ENCODE data around the gene MPZL1. TPM values are rescaled to one million over a fixed set of nuclear protein-coding genes. Genes with fewer than 3 reads are reported as not detected.
"Not testable (repeated sequence)": the region's sequence is repeated elsewhere in the genome, so short reads cannot be mapped to it uniquely, and the experiment has no call there.

MPZL1 gene
- total RNA-seq, 1 experiment from 2014 or later = 123 TPM

DNA sequence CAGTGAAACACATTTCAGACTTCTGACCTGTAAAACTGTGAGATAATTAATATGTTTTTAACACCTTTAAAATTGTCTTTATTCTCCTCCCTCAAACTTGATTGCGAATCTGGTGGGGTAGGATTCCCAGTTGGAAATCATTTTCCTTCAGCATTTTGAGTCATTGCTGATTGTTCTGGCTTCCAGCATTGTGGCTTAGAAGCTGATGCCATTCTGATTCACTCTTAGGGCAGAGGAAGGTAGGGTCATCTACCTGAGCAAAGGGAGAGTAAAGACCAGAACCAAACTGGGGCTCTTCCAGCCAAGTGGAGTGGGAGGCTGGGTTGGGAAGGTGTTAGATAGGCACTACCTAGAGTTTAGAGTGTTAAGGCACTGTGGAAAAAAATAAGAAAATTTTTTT is 61.2 kb downstream of the MPZL1 start:
- DNase-seq (ENCODE audit: low read depth, low spot score) = no peak
- in situ Hi-C loops (cut with HindIII; ENCODE audit: low pct_unique_long_range_greater_than_20kb, low sequenced_read_pairs) = no loop called here

DNA sequence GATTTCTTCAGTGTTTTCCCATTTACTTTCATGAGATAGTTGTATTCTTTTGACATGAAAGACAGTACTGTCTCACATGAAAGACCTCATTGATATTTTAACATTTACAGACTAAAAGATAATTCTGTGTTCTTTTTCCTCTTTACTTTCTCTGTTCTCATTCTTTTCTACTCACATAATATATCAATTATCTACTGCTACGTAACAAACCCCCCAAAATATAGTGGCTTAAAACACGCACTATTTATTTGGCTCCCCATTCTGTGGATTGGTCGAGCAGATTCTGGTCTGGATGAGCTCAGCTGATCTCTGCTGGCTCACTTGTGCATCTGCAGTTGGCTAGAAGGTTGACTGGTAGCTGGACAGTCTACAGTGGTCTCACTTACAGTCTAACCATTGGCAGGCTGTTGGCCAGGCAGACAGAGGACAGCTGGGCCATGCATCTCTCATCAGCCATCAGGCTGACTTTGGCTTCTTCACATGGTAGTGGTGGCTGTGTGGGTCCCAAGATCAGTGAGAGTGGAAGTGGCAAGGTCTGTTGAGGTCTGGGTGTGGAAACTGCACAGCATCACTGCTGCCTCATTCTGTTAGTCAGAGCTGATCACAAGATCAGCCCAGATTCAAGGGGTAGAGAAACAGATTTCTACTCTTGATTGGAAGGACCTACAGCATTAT is 63.2 kb downstream of the MPZL1 start:
- DNase-seq (ENCODE audit: low read depth, low spot score) = peak; percentile 86

GRCh38 chr1:167786502-167786901 is 64.7 kb downstream of the MPZL1 start:
- in situ Hi-C loops (cut with HindIII; ENCODE audit: low pct_unique_long_range_greater_than_20kb, low sequenced_read_pairs) = no loop called here
- DNase-seq (ENCODE audit: low read depth, low spot score) = no peak

More for the DNA sequence above, 63.2 kb downstream of the MPZL1 start:
- in situ Hi-C loops (cut with HindIII; ENCODE audit: low pct_unique_long_range_greater_than_20kb, low sequenced_read_pairs) = no loop called here

GRCh38 chr1:167789501-167789900 is 67.7 kb downstream of the MPZL1 start:
- in situ Hi-C loops (cut with HindIII; ENCODE audit: low pct_unique_long_range_greater_than_20kb, low sequenced_read_pairs) = no loop called here
- DNase-seq (ENCODE audit: low read depth, low spot score) = no peak

DNA sequence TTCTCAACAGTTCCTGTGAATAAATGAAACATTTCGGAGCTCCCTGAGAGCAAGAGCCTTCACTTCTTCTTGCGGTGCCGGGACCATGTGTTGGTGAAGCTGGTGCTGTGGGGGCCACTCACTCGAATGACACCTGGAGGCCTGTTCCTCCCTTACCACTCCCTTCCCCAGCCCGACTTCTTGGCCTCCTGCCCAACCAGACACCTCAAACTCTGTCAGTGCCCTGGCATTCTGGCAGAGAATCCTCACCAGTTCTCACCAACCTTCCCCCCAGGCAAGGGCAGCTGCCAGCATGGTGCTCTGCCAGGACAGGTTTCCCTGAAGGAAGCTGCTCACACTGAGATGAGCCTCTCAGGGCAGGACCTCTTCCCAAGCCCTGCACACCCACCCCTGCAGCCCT is 68.3 kb downstream of the MPZL1 start:
- no peak for DNase-seq (ENCODE audit: low read depth, low spot score)

DNA sequence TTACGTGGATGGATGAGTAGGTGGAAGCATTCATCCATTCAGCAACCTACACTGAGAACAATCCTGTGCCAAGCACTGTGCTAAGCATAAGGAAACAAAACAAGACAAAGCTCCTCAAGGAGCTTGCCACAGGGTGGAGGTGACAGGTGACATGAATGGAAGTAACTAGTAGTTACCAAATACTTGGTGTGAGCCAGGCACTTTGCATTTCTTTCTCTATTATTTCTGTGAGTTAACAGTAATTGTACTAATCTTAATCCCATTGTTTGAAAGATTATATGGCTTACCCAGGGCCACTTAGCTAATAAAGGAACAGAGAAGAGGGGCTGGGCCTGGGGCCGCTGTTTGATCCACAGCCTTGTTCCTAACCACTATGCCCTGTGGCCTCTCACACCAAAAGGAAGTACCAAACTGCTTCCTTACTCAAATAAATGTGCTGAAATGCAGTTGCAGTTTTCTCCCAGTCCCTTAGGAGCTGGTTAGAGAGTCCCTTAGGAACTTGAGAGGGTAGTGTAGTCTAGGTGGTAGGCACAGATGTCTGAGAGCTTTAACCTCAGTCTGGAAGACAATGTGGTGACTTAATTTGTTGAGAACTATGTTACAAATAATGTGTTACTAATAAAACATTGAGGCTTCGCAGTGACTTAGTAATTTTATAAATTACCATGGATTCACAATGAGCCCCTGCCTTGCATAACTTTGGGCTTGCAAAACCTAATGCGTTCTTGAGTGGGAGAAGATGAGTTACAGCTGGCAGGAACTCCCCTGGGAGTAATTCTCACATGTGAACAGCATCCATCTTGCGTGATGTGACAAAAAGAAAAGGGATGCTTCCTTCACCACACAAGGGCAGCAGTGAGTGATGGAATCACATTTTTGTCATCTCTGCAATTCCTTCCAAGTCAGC is 69.8 kb downstream of the MPZL1 start:
- in situ Hi-C loops (cut with HindIII; ENCODE audit: low pct_unique_long_range_greater_than_20kb, low sequenced_read_pairs) = no loop called here
- peak; percentile 22 for DNase-seq (ENCODE audit: low read depth, low spot score)

More for the DNA sequence above, 68.3 kb downstream of the MPZL1 start:
- in situ Hi-C loops (cut with HindIII; ENCODE audit: low pct_unique_long_range_greater_than_20kb, low sequenced_read_pairs) = no loop called here

- in situ Hi-C loops (cut with HindIII; ENCODE audit: low pct_unique_long_range_greater_than_20kb, low sequenced_read_pairs) = no loop called here
- no peak for DNase-seq (ENCODE audit: low read depth, low spot score)
These were observed 70.4 kb downstream of the MPZL1 start for GRCh38 chr1:167792188-167792565.

DNA sequence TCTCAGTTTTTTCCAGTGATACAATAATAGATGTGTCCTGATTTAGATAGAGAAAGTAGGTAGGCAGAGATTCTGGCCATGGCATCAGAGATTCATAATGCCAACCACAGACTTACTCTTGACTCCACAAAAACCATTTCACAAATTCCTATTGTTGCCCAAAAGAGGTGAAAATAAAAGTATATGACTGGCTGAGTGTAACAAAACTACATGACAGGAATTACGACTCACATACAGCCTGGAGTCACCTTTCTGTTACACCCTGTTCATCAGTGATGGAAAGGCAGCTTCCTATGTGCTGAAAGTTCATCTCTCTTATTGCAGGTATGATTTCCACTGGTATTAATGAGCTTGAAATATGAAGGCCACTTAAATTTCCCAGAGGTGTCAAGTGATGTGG is 72.3 kb downstream of the MPZL1 start:
- no peak for DNase-seq (ENCODE audit: low read depth, low spot score)
- in situ Hi-C loops (cut with HindIII; ENCODE audit: low pct_unique_long_range_greater_than_20kb, low sequenced_read_pairs) = no loop called here

- DNase-seq (ENCODE audit: low read depth, low spot score) = no peak
- in situ Hi-C loops (cut with HindIII; ENCODE audit: low pct_unique_long_range_greater_than_20kb, low sequenced_read_pairs) = no loop called here
These were observed 74.3 kb downstream of the MPZL1 start for GRCh38 chr1:167795810-167796740.

GRCh38 chr1:167797015-167797414 is 75.2 kb downstream of the MPZL1 start:
- in situ Hi-C loops (cut with HindIII; ENCODE audit: low pct_unique_long_range_greater_than_20kb, low sequenced_read_pairs) = no loop called here
- peak; percentile 43 for DNase-seq (ENCODE audit: low read depth, low spot score)

DNA sequence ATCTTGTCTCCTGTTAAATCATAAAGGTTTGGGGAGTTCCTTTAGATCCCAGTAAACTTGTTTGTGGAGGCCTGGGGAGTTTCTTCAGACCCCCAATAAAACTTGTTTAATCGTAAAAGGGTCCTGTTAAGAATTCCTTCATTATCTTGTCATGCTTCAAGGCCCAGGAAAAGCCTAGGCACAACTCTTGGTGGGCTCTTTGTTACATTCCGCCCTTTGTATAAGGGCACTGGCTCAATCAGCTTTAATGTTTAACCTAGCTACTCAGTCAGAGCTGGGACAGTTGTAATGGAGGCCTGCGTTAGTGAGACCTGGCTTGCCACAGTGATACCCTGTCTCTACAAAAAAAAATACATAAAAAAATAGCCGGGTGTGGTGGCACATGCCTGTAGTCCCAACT is 77.2 kb downstream of the MPZL1 start:
- in situ Hi-C loops (cut with HindIII; ENCODE audit: low pct_unique_long_range_greater_than_20kb, low sequenced_read_pairs) = no loop called here

GRCh38 chr1:167799747-167800146 is 78.0 kb downstream of the MPZL1 start:
- in situ Hi-C loops (cut with HindIII; ENCODE audit: low pct_unique_long_range_greater_than_20kb, low sequenced_read_pairs) = no loop called here
- no peak for DNase-seq (ENCODE audit: low read depth, low spot score)

More for the DNA sequence above, 77.2 kb downstream of the MPZL1 start:
- no peak for DNase-seq (ENCODE audit: low read depth, low spot score)

- in situ Hi-C loops (cut with HindIII; ENCODE audit: low pct_unique_long_range_greater_than_20kb, low sequenced_read_pairs) = no loop called here
These were observed 78.5 kb downstream of the MPZL1 start for GRCh38 chr1:167800251-167800650.

DNA sequence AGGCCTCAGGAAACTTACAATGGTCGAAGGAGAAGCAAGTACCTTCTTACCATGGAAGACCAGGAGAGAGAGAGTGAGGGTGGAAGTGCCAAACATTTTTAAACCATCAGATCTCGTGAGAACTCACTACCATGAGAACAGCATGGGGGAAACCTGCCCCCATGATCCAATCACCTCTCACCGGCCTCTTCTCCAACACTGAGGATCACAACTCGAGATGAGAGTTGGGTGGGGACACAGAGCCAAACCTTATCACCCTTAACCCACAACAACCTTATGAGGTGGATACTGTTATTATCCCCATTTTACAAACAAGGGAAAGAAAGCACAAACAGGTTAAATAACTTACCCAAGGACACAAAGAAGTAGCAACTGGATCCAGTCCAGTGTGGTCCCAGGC is 80.5 kb downstream of the MPZL1 start:
- no peak for DNase-seq (ENCODE audit: low read depth, low spot score)
- in situ Hi-C loops (cut with HindIII; ENCODE audit: low pct_unique_long_range_greater_than_20kb, low sequenced_read_pairs) = no loop called here

More at GRCh38 chr1:167800251-167800650, 78.5 kb downstream of the MPZL1 start:
- peak; percentile 61 for DNase-seq (ENCODE audit: low read depth, low spot score)

DNA sequence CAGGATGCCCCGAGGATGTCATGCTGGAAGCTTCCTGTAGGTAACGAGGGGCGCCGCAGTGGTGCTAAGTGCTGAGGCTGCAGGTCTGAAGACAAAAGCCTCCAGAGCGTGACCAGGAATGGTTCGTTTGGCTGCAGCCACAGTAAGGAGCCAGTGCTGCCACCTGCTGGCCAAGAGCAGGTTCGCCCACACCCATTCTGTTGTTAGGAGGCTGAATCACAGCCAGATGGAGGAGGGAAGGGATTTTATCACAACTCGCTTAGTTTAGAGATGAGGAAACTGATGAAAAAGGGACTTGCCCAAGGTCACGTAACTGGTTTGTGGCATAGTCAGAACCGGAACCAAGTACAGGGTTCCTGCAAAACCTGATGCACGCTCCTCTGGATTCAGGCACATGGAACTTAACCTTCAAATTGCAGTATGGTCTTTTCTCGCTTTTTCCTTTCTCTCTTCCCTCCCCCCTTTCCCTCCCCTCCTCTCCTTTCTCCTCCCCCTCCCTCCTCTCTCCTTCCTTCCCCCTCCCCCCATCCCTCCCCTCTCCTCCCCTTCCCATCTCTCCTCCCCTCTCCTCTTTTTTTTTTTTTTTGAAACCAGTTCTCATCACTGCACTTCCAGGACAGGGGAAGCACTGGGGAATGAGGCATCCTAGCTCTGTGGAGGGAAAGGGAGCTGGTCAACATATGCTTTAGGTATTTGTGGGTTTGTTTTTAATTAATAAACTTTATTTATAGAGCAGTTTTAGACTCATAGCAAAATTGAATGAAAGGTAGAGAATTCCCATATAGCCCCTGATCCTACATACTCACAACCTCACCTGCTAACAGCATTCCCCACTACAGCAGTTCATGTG is 81.8 kb downstream of the MPZL1 start:
- peak; percentile 94 for DNase-seq (ENCODE audit: low read depth, low spot score)
- in situ Hi-C loops (cut with HindIII; ENCODE audit: low pct_unique_long_range_greater_than_20kb, low sequenced_read_pairs) = no loop called here

- DNase-seq (ENCODE audit: low read depth, low spot score) = no peak
- in situ Hi-C loops (cut with HindIII; ENCODE audit: low pct_unique_long_range_greater_than_20kb, low sequenced_read_pairs) = no loop called here
These were observed 83.3 kb downstream of the MPZL1 start for GRCh38 chr1:167805041-167805556.

- DNase-seq (ENCODE audit: low read depth, low spot score); in situ Hi-C loops (cut with HindIII; ENCODE audit: low pct_unique_long_range_greater_than_20kb, low sequenced_read_pairs): not testable (repeated sequence)
These were observed 84.5 kb downstream of the MPZL1 start for GRCh38 chr1:167806235-167806634.

Data from SK-MEL-5 (cell line).